Neuronal stem cell (in vitro differentiated cells): ENCODE results near the gene GPR119.

Experiments
- DNase-seq: peaks from one replicate; pipeline ENCODE4 v3.0.0-alpha.2; 2013; ENCODE audit warnings: low spot score
- H2AFZ ChIP-seq: one replicate; pipeline ENCODE4 v1.6.1; 2013; ENCODE audit warnings: mild to moderate bottlenecking, low read length, inconsistent platforms
- H2AK5ac ChIP-seq: 2 replicates; pipeline ENCODE4 v1.6.1; 2013; ENCODE audit warnings: low read depth, mild to moderate bottlenecking, inconsistent platforms, low read length, moderate library complexity, mixed read lengths
- H2BK120ac ChIP-seq: 2 replicates; pipeline ENCODE4 v1.6.1; 2013; ENCODE audit warnings: low read depth, mild to moderate bottlenecking, inconsistent platforms, low read length, moderate library complexity, mixed read lengths
- H2BK12ac ChIP-seq: one replicate; pipeline ENCODE4 v1.6.1; 2013; ENCODE audit warnings: low read length, inconsistent platforms
- H2BK15ac ChIP-seq: 2 replicates; pipeline ENCODE4 v1.6.1; 2013; ENCODE audit warnings: mild to moderate bottlenecking, low read length, inconsistent platforms, mixed read lengths
- H2BK5ac ChIP-seq: one replicate; pipeline ENCODE4 v1.6.1; 2013; ENCODE audit warnings: inconsistent platforms, mild to moderate bottlenecking, low read length, moderate library complexity
- H3K14ac ChIP-seq: one replicate; pipeline ENCODE4 v1.6.1; 2013; ENCODE audit warnings: low read length, inconsistent platforms
- H3K18ac ChIP-seq: 2 replicates; pipeline ENCODE4 v1.6.1; 2013; ENCODE audit warnings: low read length, inconsistent platforms
- H3K23ac ChIP-seq: 2 replicates; pipeline ENCODE4 v1.6.1; 2013; ENCODE audit warnings: low read depth, mild to moderate bottlenecking, mixed read lengths, low read length, inconsistent platforms; ENCODE audit not compliant: poor library complexity
- H3K27ac ChIP-seq: replicated peaks from 3 replicates; pipeline ENCODE4 v1.5.1; 2013; ENCODE audit warnings: low read length, inconsistent platforms
- H3K27me3 ChIP-seq, 3 experiments: 2 replicates each; pipeline ENCODE4 v1.6.1; 2013; ENCODE audit warnings: low read length in 3 of 3, mild to moderate bottlenecking in 2 of 3, inconsistent platforms in 1 of 3, low read depth in 1 of 3, mixed read lengths in 1 of 3, moderate library complexity in 1 of 3; ENCODE audit not compliant: control insufficient read depth in 3 of 3, insufficient read depth in 3 of 3
- H3K36me3 ChIP-seq, 2 donors: replicated peaks in 1 of 2; 2 replicates each; pipeline ENCODE4 v1.6.1; 2013; ENCODE audit warnings: low read length in 2 of 2; ENCODE audit not compliant: control insufficient read depth in 2 of 2, insufficient read depth in 2 of 2
- H3K4ac ChIP-seq: 2 replicates; pipeline ENCODE4 v1.6.1; 2013; ENCODE audit warnings: inconsistent platforms, mild to moderate bottlenecking, low read length, moderate library complexity
- H3K4me1 ChIP-seq, 2 donors: 1 replicate in 1 of 2; 2 replicates in 1 of 2; pipeline ENCODE4 v1.6.1; 2013; ENCODE audit warnings: low read length in 2 of 2, low read depth in 1 of 2; ENCODE audit not compliant: control insufficient read depth in 2 of 2, insufficient read depth in 1 of 2
- H3K4me2 ChIP-seq: one replicate; pipeline ENCODE4 v1.6.1; 2013; ENCODE audit warnings: mild to moderate bottlenecking, low read length, inconsistent platforms; ENCODE audit not compliant: insufficient read depth, poor library complexity, severe bottlenecking
- H3K4me3 ChIP-seq, 2 donors: 2 replicates each; pipeline ENCODE4 v1.5.1; 2013; ENCODE audit warnings: low read length in 2 of 2, mild to moderate bottlenecking in 2 of 2, inconsistent platforms in 1 of 2, moderate library complexity in 1 of 2
- H3K79me1 ChIP-seq: one replicate; pipeline ENCODE4 v1.6.1; 2013; ENCODE audit warnings: low read depth, mild to moderate bottlenecking, inconsistent platforms, low read length, moderate library complexity
- H3K9ac ChIP-seq: one replicate; pipeline ENCODE4 v1.6.1; 2013; ENCODE audit warnings: mild to moderate bottlenecking, low read depth, low read length, inconsistent platforms; ENCODE audit not compliant: poor library complexity
- H3K9me3 ChIP-seq, 2 donors: replicated peaks in 1 of 2; 2 replicates each; pipeline versions ENCODE3 to v1.6.1; 2013; ENCODE audit warnings: low read length in 2 of 2, mild to moderate bottlenecking in 2 of 2, inconsistent platforms in 1 of 2, low read depth in 1 of 2, mixed read lengths in 1 of 2, moderate library complexity in 1 of 2; ENCODE audit not compliant: control insufficient read depth in 2 of 2, insufficient read depth in 1 of 2
- H4K8ac ChIP-seq: one replicate; pipeline ENCODE4 v1.6.1; 2013; ENCODE audit warnings: low read depth, mild to moderate bottlenecking, inconsistent platforms, low read length, moderate library complexity
- H4K91ac ChIP-seq: one replicate; pipeline ENCODE4 v1.6.1; 2013; ENCODE audit warnings: low read length, low read depth, mild to moderate bottlenecking, inconsistent platforms; ENCODE audit not compliant: poor library complexity
- WGBS, 2 donors: extraction: QIAGEN DNeasy Blood & Tissue Kit; methylation state at CpG; one replicate each; pipeline ENCODE4 v1.1.7; 2013; ENCODE audit warnings: missing lambda C conversion rate in 2 of 2, mixed read lengths in 1 of 2; ENCODE audit not compliant: insufficient read length in 2 of 2, insufficient replicate concordance in 1 of 2; ENCODE audit errors: extremely low coverage in 2 of 2; 5-methylcytosine and 5-hydroxymethylcytosine counted together

GPR119 gene

DNA sequence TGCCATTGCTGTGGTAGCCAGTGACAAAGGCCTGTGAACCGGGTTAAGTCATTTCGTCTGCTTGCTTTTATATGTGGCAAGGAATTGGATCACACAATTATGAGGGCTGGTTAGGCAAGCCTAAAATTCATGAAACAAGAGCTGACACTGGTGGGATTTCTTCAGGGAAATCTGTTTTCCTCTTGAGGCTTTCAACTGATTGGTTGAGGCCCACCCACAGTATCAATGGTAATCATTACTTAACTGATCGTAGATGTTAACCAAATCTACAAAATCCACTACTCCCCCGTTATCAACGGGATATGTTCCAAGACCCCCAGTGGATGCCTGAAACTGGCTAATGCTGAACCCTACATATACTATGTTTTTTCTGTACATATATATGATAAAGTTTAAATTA is 29.3 kb upstream of the GPR119 start:
- Histone ChIP-seq H3K4me3 (no peak overlapping the region), H3K14ac (no peak overlapping the region), H4K91ac (no peak overlapping the region), H3K36me3 (peaks cover 2 to 32% of the 10 kb centered on the region in 2 donors), H2BK5ac (no peak overlapping the region), H2BK120ac (no peak overlapping the region), H2AK5ac (no peak overlapping the region), H2BK12ac (no peak overlapping the region), H2AFZ (no peak overlapping the region), H3K4me1 (no peaks in the 10 kb centered on the region), H3K4ac (no peak overlapping the region), H3K27ac (no peak overlapping the region), H3K79me1 (no peaks in the 10 kb centered on the region), H4K8ac (no peak overlapping the region), H2BK15ac (no peak overlapping the region), H3K23ac (no peak overlapping the region), H3K4me2 (no peak overlapping the region), H3K9me3 (no peaks in the 10 kb centered on the region), H3K9ac (no peak overlapping the region), H3K18ac (no peak overlapping the region), H3K27me3 (peaks cover 0 to 3% (median 0%) of the 10 kb centered on the region in 3 experiments)
- DNase-seq, result no peak
- WGBS, 2 donors, result no CpG with 5 or more reads among the region's 5 CpGs

DNA sequence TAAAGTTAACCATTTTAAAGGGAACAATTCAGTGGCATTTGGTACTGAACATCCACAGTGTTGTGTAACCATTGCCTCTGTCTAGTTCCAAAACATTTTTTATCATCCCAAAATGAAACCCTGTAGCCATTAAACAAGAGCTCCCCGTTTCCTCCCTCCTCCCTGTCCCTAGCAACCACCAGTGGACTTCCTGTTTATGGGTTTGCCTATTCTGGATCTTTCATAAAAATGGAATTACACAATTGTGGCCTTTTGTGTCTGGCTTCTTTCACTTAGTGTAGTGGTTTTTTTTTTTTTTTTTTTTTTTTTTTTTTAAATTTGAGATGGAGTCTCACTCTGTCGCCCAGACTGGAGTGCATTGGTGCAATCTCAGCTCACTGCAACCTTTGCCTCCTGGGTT is 27.9 kb upstream of the GPR119 start:
- no peak overlapping the region for H3K4me2 ChIP-seq
- H3K36me3 ChIP-seq, result peaks cover 5 to 44% of the 10 kb centered on the region in 2 donors
- no peak overlapping the region for H3K27ac ChIP-seq
- no peak overlapping the region for H4K8ac ChIP-seq
- H3K18ac ChIP-seq, result no peak overlapping the region
- no peak overlapping the region for H2BK5ac ChIP-seq
- H3K4me3 ChIP-seq, result no peak overlapping the region
- H3K9ac ChIP-seq, result no peak overlapping the region
- no peak overlapping the region for H2BK120ac ChIP-seq
- H2AK5ac ChIP-seq, result no peak overlapping the region
- H3K14ac ChIP-seq, result no peak overlapping the region
- H3K4ac ChIP-seq, result no peak overlapping the region
- H3K27me3 ChIP-seq, result no peaks in the 10 kb centered on the region
- H3K79me1 ChIP-seq, result no peaks in the 10 kb centered on the region
- no peaks in the 10 kb centered on the region for H3K4me1 ChIP-seq
- H2AFZ ChIP-seq, result no peak overlapping the region
- no peak for DNase-seq
- H2BK12ac ChIP-seq, result no peak overlapping the region
- no CpG with 5 or more reads among the region's 2 CpGs for WGBS, 2 donors
- H3K23ac ChIP-seq, result no peak overlapping the region
- no peak overlapping the region for H4K91ac ChIP-seq
- H2BK15ac ChIP-seq, result no peak overlapping the region
- H3K9me3 ChIP-seq, result no peaks in the 10 kb centered on the region

DNA sequence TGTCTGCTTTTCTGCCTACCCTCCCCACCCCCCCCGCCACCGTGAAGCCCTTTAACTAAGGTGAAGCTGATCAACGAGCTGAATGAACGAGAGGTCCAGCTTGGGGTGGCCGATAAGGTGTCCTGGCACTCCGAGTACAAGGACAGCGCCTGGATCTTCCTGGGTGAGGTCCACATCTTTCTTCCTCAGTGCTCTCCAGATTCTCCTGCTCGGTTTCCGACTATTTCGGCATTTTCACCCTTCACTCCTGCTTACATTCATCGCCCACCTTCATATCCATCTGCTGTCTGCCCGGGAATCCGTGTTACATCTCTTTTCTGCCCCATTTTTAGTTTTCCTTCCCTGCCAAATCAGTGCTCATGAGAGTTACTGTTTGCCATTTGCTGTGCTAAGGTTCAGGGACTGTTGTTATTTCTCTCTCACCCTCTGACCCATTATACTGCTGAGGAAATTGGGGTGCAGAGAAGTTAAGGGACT is 16.8 kb upstream of the GPR119 start:
- Histone ChIP-seq H3K9ac (no peak overlapping the region), H2AFZ (peak overlapping the region; percentile 84), H3K36me3 (peaks cover 2 to 19% of the 10 kb centered on the region in 2 donors), H3K4me1 (peaks cover 2 to 4% of the 10 kb centered on the region in 2 donors), H3K23ac (no peak overlapping the region), H3K27me3 (no peaks in the 10 kb centered on the region), H3K9me3 (no peaks in the 10 kb centered on the region), H2BK120ac (no peak overlapping the region), H3K14ac (no peak overlapping the region), H3K18ac (no peak overlapping the region), H4K91ac (no peak overlapping the region), H2BK15ac (no peak overlapping the region), H3K4me3 (peak overlapping the region; percentile 76 to 87), H3K79me1 (peaks cover 2% of the 10 kb centered on the region), H3K27ac (no peak overlapping the region), H2BK12ac (no peak overlapping the region), H3K4me2 (peak overlapping the region; percentile 52), H4K8ac (no peak overlapping the region), H2BK5ac (no peak overlapping the region), H3K4ac (no peak overlapping the region), H2AK5ac (no peak overlapping the region)
- WGBS, 2 donors, result no CpG with 5 or more reads among the region's 13 CpGs
- no peak for DNase-seq

DNA sequence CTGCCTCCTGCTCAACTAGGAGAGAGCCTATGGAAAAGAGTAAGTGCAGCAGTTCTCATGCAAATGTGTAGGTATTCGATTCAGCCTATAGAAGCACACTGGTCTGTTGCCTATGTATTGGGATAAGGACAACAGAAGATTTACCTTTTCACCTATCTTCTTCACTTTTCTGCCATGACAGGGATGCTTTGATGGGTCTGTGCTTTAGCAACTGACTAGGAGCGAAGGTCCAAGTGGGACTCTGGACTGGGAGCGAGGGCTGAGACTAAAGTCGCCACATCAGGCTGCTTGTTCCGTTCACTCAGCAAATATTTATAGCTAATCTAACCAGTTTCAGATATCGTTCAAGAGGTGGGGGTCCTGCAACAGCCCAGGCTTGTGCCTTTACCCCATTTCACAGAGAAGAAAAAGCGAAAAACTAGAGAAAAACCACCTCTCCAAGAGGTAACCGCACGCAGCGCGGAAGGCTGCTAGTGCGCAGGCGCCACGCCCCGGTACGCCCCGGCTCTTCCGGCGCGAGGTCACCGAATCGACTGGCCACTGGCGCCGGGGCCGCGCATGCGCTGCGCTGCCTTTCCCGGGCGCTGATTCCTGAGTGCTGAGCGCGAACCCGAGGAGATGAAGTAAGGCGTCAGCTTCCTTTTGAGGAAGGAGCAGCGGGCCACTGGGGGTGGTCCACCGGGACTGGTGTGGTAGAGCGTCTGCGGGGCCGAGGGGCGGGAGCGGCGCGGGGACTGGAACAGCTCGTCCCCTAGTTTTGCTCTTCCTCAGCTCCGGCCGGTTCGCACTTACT is 16.1 kb upstream of the GPR119 start, which contains the start of gene RBMX2:
Gene RBMX2 (plus strand): TSS at position 573 of the 793 bp plus-strand sequence. CDS start 46 bp downstream, at position 619.
- Histone ChIP-seq H3K4ac (no peak within 1 kb of the TSS), H2BK12ac (no peak within 1 kb of the TSS), H3K9ac (peak within 1 kb of the TSS; percentile 44), H3K79me1 (peaks cover 2% of the 10 kb centered on the region), H4K91ac (no peak within 1 kb of the TSS), H2AK5ac (no peak within 1 kb of the TSS), H3K4me2 (peak within 1 kb of the TSS; percentile 62), H2BK5ac (no peak within 1 kb of the TSS), H3K9me3 (no peaks in the 10 kb centered on the region), H3K18ac (peak within 1 kb of the TSS; percentile 64), H4K8ac (no peak within 1 kb of the TSS), H2BK120ac (no peak within 1 kb of the TSS), H3K4me1 (peaks cover 2 to 4% of the 10 kb centered on the region in 2 donors), H3K36me3 (peaks cover 2 to 18% of the 10 kb centered on the region in 2 donors), H2AFZ (peak within 1 kb of the TSS; percentile 84), H2BK15ac (no peak within 1 kb of the TSS), H3K27me3 (peaks cover 0 to 3% (median 0%) of the 10 kb centered on the region in 3 experiments), H3K23ac (no peak within 1 kb of the TSS), H3K14ac (no peak within 1 kb of the TSS), H3K4me3 (peak within 1 kb of the TSS; percentile 76 to 87), H3K27ac (no peak within 1 kb of the TSS)
- peak; percentile 74 for DNase-seq
- no CpG with 5 or more reads among the region's 47 CpGs for WGBS, 2 donors
